Measurements from ENCODE around the gene NME9. TPM values are rescaled to one million over a fixed set of nuclear protein-coding genes. Genes with fewer than 3 reads are reported as not detected.

NME9 gene
- total and polyA plus RNA-seq, 8 donors: 0.13 to 0.55 TPM; not detected in 6

DNA sequence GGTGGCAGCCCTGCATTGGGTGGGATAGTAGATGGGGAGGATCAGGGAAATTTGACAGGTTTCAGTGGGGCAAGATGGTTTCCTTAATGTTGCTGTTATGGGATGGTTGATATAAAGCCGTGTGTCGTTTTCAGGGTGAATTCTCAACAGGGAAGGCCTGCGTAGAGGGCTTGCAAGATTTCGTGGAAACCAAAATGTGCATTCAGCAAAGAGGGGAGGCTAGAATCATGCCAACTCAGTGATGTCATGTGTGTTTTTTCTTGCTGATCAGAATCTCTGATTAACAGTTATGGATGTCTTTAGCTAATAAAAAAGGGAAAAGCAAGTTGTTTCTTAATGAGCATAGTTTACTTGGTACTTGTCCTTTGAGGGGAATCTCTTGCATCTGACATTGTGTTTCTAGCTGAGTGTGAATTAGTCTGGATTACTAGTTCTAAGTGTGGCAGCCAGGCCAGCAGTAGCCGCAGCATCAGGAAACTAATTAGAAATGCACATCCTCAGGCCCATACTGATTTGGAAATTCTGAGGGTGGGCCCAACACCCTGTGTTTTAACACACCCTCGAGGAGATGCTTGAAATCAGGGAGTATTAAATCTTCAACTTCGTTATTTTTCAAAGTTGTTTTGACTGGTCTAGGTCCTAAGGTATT, 43.6 kb upstream of the NME9 start:
- intact Hi-C loops (cut with DNase I; ENCODE audit: low total_unique reads): no loop called here
- TF ChIP-seq EP300 (IDR thresholded peaks at IDR 0.05): no peak
- TF ChIP-seq, protein P1, sequence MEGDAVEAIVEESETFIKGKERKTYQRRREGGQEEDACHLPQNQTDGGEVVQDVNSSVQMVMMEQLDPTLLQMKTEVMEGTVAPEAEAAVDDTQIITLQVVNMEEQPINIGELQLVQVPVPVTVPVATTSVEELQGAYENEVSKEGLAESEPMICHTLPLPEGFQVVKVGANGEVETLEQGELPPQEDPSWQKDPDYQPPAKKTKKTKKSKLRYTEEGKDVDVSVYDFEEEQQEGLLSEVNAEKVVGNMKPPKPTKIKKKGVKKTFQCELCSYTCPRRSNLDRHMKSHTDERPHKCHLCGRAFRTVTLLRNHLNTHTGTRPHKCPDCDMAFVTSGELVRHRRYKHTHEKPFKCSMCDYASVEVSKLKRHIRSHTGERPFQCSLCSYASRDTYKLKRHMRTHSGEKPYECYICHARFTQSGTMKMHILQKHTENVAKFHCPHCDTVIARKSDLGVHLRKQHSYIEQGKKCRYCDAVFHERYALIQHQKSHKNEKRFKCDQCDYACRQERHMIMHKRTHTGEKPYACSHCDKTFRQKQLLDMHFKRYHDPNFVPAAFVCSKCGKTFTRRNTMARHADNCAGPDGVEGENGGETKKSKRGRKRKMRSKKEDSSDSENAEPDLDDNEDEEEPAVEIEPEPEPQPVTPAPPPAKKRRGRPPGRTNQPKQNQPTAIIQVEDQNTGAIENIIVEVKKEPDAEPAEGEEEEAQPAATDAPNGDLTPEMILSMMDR (IDR thresholded peaks at IDR 0.05): no peak
- TF ChIP-seq POLR2A (IDR thresholded peaks at IDR 0.05): no peak
- TF ChIP-seq POLR2AphosphoS5 (IDR thresholded peaks at IDR 0.05): no peak
- H3K27ac ChIP-seq: no peak overlapping the region
- DNase-seq: no peak
- H3K27me3 ChIP-seq: no peaks in the 10 kb centered on the region
- peaks cover 0 to 22% (median 5%) of the 10 kb centered on the region in 4 donors for H3K36me3 ChIP-seq
- H3K9me3 ChIP-seq: no peaks in the 10 kb centered on the region
- H3K4me3 ChIP-seq: no peak overlapping the region
- WGBS, 5 donors: 89 to 94% (median 90%) methylated on average over 7 of the region's 7 CpGs
- peaks cover 0 to 5% (median 0%) of the 10 kb centered on the region in 4 donors for H3K4me1 ChIP-seq

- no peaks in the 10 kb centered on the region for H3K9me3 ChIP-seq
- intact Hi-C loops (cut with DNase I; ENCODE audit: low total_unique reads): no loop called here
- DNase-seq: no peak
- no peaks in the 10 kb centered on the region for H3K27me3 ChIP-seq
- H3K4me3 ChIP-seq: no peak overlapping the region
- 76 to 87% (median 84%) methylated on average over 9 of the region's 9 CpGs for WGBS, 5 donors
- TF ChIP-seq, protein P1 (IDR thresholded peaks at IDR 0.05): no peak
- TF ChIP-seq EP300 (IDR thresholded peaks at IDR 0.05) (no peak), POLR2A (IDR thresholded peaks at IDR 0.05) (no peak), POLR2AphosphoS5 (IDR thresholded peaks at IDR 0.05) (no peak)
- H3K27ac ChIP-seq: no peak overlapping the region
- H3K36me3 ChIP-seq: peaks cover 0 to 15% (median 4%) of the 10 kb centered on the region in 4 donors
- peaks cover 0 to 15% (median 4%) of the 10 kb centered on the region in 4 donors for H3K4me1 ChIP-seq
Observed at GRCh38 chr3:138371070-138371965, 41.7 kb upstream of the NME9 start.

DNA sequence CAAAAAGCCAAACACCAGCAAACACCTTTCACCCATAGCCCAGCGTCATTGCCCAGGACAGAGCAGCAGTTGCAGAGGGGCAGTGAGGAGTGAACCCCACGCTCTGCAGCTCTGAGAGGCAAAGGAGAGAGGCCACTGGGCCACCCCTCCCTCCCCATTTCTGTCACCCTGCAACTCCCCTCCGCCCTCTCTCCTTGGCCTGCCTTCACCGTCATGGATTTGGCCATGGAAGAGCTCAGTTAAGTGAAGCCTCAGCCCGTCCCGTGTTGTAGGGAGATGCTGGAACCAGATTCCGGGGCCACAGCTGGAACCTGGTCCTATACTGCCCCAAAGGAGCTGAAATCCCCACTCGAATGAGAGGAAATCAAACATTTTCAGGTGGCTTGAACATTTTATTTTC, 40.7 kb upstream of the NME9 start:
- 79 to 93% (median 89%) methylated on average over 8 of the region's 8 CpGs for WGBS, 5 donors
- peaks cover 0 to 15% (median 4%) of the 10 kb centered on the region in 4 donors for H3K36me3 ChIP-seq
- H3K4me1 ChIP-seq: peaks cover 0 to 15% (median 4%) of the 10 kb centered on the region in 4 donors
- no peaks in the 10 kb centered on the region for H3K27me3 ChIP-seq
- H3K27ac ChIP-seq: no peak overlapping the region
- TF ChIP-seq EP300 (IDR thresholded peaks at IDR 0.05): no peak
- TF ChIP-seq POLR2A (IDR thresholded peaks at IDR 0.05): no peak
- no peak for TF ChIP-seq POLR2AphosphoS5 (IDR thresholded peaks at IDR 0.05)
- TF ChIP-seq, protein P1 (IDR thresholded peaks at IDR 0.05): no peak
- no peak for DNase-seq
- intact Hi-C loops (cut with DNase I; ENCODE audit: low total_unique reads): no loop called here
- no peak overlapping the region for H3K4me3 ChIP-seq
- no peaks in the 10 kb centered on the region for H3K9me3 ChIP-seq

- no peak for DNase-seq
- Histone ChIP-seq H3K27ac (no peak overlapping the region), H3K4me1 (peaks cover 0 to 11% (median 4%) of the 10 kb centered on the region in 4 donors), H3K36me3 (peaks cover 0 to 9% (median 1%) of the 10 kb centered on the region in 4 donors), H3K27me3 (no peaks in the 10 kb centered on the region), H3K4me3 (no peak overlapping the region), H3K9me3 (no peaks in the 10 kb centered on the region)
- 67 to 76% (median 75%) methylated on average over 8 of the region's 8 CpGs for WGBS, 5 donors
- TF ChIP-seq, protein P1 (IDR thresholded peaks at IDR 0.05): no peak
- no peak for TF ChIP-seq EP300 (IDR thresholded peaks at IDR 0.05)
- no peak for TF ChIP-seq POLR2A (IDR thresholded peaks at IDR 0.05)
- TF ChIP-seq POLR2AphosphoS5 (IDR thresholded peaks at IDR 0.05): no peak
- intact Hi-C loops (cut with DNase I; ENCODE audit: low total_unique reads): no loop called here
Observed at GRCh38 chr3:138369151-138369900, 39.7 kb upstream of the NME9 start.

Data from stomach (tissue), 9 donors.